SJCRH30 (cell line): ENCODE data around the gene SPARC. TPM values are rescaled to one million over a fixed set of nuclear protein-coding genes. Genes with fewer than 3 reads are reported as not detected.

ENCODE experiments used
- DNase-seq, 2 experiments: peaks; one replicate each; pipeline ENCODE4 v3.0.0-alpha.2; 2015 to 2020
- H3K27ac ChIP-seq: fragments of 250-450 bp; sonication (Bioruptor Pico); 2 replicates; pipeline ENCODE4 v1.5.1; 2020; ENCODE audit warnings: mild to moderate bottlenecking, moderate library complexity
- H3K27me3 ChIP-seq: fragments of 250-450 bp; sonication (Bioruptor Pico); 2 replicates; pipeline ENCODE4 v1.5.1; 2020; ENCODE audit warnings: mild to moderate bottlenecking, moderate library complexity
- H3K36me3 ChIP-seq: fragments of 250-450 bp; sonication (Bioruptor Pico); 2 replicates; pipeline ENCODE4 v1.5.1; 2020; ENCODE audit warnings: mild to moderate bottlenecking, moderate library complexity
- H3K4me1 ChIP-seq: fragments of 250-450 bp; sonication (Bioruptor Pico); 2 replicates; pipeline ENCODE4 v1.5.1; 2020; ENCODE audit warnings: mild to moderate bottlenecking, moderate library complexity
- H3K4me3 ChIP-seq: fragments of 250-450 bp; sonication (Bioruptor Pico); 2 replicates; pipeline ENCODE4 v1.5.1; 2020; ENCODE audit warnings: mild to moderate bottlenecking, moderate library complexity
- H3K9me3 ChIP-seq: fragments of 250-450 bp; sonication (Bioruptor Pico); replicated peaks from 2 replicates; pipeline ENCODE4 v1.5.1; 2020; ENCODE audit warnings: mild to moderate bottlenecking, moderate library complexity
- total RNA-seq: library from RNA; depleted of rRNA; stranded (reverse); fragments of >200 nt; shearing (Covaris generic); gene quantifications from 2 replicates; pipeline ENCODE4 v1.2.3, GENCODE V29; 2014

Gene SPARC
- total RNA-seq, 1 experiment from 2014 or later, result 1,265 TPM

GRCh38 chr5:151677776-151678545 lies 8.8 kb downstream of the SPARC start:
- peaks cover 72% of the 10 kb centered on the region for H3K36me3 ChIP-seq
- H3K9me3 ChIP-seq, result no peaks in the 10 kb centered on the region
- no peak overlapping the region for H3K4me3 ChIP-seq
- DNase-seq, result no peak
- H3K27ac ChIP-seq, result no peak overlapping the region
- H3K27me3 ChIP-seq, result no peaks in the 10 kb centered on the region
- peaks cover 29% of the 10 kb centered on the region for H3K4me1 ChIP-seq

DNA sequence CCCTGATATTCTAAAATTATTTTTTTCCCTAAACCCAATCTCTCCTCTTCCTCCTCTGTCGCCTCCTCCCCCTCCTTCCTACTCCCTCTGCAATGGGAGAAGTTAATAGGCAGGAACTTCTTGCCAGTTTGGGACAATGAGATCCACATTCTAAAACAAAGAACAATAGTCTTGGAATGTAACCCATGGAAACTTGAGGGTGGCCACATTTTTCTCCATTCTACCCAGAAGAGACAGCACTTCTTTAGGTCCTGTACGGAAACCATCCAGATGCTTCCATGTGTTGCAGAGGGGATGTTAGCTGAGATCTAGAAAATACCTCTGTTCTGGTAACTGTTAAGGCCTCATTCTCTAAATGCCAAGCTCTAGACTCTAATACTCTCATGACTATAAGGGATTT lies 10.0 kb downstream of the SPARC start:
- Histone ChIP-seq H3K9me3 (no peaks in the 10 kb centered on the region), H3K36me3 (peaks cover 76% of the 10 kb centered on the region), H3K4me1 (peaks cover 24% of the 10 kb centered on the region), H3K27me3 (no peaks in the 10 kb centered on the region), H3K27ac (no peak overlapping the region), H3K4me3 (no peak overlapping the region)
- DNase-seq, result no peak

DNA sequence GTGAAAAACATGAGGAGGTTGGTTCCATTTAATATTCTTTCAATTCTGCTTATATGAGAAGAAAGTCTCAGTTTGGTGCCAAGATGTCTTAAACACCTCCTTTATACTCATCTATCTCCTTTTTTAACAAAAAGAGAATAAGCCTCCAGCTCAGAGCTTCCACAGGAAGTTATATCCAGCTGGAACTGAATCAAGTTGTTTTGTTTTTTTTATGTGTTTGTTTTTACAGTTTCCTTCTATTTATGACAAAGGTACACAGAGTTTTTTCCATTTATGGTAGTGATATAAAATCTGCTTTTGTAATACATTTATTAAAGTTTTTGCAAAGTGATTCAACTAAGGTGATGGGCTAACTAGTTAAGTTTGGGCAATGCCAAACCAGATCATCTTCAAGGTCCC lies 10.4 kb downstream of the SPARC start:
- H3K4me1 ChIP-seq, result peaks cover 24% of the 10 kb centered on the region
- no peaks in the 10 kb centered on the region for H3K9me3 ChIP-seq
- H3K4me3 ChIP-seq, result no peak overlapping the region
- DNase-seq, result no peak
- no peak overlapping the region for H3K27ac ChIP-seq
- peaks cover 79% of the 10 kb centered on the region for H3K36me3 ChIP-seq
- no peaks in the 10 kb centered on the region for H3K27me3 ChIP-seq

DNA sequence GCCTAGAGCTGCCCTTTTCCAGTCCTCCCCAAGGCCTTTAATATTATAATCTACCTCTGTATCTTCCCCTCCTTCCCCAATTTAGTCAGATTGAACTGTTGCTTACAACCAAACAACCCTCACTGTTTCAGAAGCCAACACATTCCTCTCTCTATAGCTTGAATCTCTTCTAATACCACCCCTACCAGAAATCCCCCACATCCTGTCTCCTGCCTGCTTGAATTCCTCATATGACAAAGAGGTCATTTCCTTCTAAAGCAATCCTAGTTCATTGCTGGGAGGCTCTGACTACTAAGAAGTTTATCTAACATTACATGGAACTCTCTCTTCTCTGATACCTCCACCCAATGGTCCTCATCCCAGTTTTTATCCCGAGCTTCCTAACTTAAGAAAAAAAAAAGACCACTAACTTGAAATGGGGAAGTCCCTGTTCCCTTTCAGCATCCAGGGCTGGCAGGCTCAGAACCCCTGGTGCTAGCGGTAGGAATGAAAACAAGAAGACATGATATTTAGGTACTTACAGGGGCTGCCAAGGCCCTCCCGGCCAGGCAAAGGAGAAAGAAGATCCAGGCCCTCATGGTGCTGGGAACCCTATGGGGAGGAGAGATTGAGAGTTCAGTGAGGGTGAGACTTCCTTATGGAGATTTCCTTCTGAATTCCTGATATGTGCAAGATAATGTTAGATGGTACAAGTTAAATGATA lies 11.0 kb downstream of the SPARC start:
- H3K4me3 ChIP-seq, result no peak overlapping the region
- peaks cover 84% of the 10 kb centered on the region for H3K36me3 ChIP-seq
- DNase-seq, result peak in 1 of 2 experiments; percentile 31
- peaks cover 24% of the 10 kb centered on the region for H3K4me1 ChIP-seq
- no peaks in the 10 kb centered on the region for H3K9me3 ChIP-seq
- no peak overlapping the region for H3K27ac ChIP-seq
- H3K27me3 ChIP-seq, result no peaks in the 10 kb centered on the region

DNA sequence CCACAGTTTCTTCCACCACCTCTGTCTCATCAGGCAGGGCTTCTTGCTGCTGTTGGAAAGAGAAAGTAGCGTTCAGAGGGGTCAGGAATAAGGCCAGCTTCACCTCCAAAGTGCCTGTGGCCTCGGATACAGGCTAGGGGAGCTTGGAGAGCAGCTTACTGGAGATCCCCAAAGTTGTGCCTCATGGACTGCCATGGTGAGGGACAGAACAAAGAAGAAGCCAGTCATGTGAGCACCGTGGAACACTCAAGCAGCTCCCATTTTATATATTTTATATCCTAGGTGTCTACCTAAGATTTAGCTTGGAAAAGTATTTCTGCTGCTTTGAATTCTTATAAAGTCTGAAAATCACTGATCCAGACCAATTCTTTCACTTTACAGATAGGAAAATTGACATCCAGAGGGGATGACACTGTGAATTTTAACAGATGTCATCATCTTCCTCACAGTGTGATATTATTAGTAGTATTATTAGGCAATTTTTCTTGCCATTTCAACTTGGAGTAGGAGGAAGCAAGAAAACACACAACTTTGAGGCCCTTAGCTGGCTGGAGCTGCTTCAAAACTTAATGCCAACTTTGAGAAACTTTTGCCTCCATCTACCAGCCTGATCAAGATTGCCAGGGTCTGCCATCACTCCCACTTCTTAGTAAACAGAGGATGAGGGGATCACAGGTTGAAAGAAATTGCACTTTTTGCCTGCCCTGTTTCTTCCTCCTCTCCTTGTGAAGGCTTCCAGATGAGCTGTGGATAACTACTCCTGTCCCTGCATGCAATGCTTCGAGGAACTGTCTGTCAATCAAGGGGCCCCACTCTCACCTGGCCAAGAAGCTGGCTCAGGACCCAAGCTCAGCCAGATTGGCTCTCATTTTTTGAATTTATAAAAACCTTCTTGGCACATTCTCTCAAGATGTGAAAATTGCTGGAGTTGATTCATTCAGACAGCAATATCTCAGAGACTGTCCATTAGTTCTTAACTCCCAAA lies 11.8 kb downstream of the SPARC start:
- Histone ChIP-seq H3K27ac (no peak overlapping the region), H3K9me3 (no peaks in the 10 kb centered on the region), H3K4me1 (peaks cover 24% of the 10 kb centered on the region), H3K36me3 (peaks cover 86% of the 10 kb centered on the region), H3K4me3 (no peak overlapping the region), H3K27me3 (no peaks in the 10 kb centered on the region)
- no peak for DNase-seq

GRCh38 chr5:151673421-151673820 lies 13.3 kb downstream of the SPARC start:
- Histone ChIP-seq H3K4me3 (no peak overlapping the region), H3K36me3 (peaks cover 91% of the 10 kb centered on the region), H3K27me3 (no peaks in the 10 kb centered on the region), H3K4me1 (peaks cover 23% of the 10 kb centered on the region), H3K27ac (no peak overlapping the region), H3K9me3 (no peaks in the 10 kb centered on the region)
- DNase-seq, result no peak

DNA sequence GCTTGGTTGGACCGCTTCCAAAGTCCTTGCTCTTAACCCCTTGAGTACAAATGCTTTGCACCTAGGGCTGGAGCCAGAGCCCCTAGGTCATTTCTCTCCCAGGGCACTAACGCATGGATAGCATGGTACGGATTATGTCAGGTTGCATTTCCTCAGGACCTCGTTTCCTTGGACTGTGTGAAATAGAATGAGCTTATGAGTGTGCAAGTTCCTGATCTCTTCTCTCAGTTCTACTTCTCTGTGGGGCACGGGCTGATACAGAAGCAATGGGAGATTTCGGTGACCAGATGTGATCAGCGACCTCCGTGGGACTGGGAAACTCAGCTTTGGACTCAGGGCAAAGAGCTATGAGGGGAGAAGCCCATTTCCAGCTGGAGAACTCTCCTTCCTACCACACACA lies 14.2 kb downstream of the SPARC start:
- peaks cover 92% of the 10 kb centered on the region for H3K36me3 ChIP-seq
- no peaks in the 10 kb centered on the region for H3K27me3 ChIP-seq
- no peak overlapping the region for H3K4me3 ChIP-seq
- DNase-seq, result no peak
- no peaks in the 10 kb centered on the region for H3K9me3 ChIP-seq
- peaks cover 19% of the 10 kb centered on the region for H3K4me1 ChIP-seq
- H3K27ac ChIP-seq, result no peak overlapping the region

DNA sequence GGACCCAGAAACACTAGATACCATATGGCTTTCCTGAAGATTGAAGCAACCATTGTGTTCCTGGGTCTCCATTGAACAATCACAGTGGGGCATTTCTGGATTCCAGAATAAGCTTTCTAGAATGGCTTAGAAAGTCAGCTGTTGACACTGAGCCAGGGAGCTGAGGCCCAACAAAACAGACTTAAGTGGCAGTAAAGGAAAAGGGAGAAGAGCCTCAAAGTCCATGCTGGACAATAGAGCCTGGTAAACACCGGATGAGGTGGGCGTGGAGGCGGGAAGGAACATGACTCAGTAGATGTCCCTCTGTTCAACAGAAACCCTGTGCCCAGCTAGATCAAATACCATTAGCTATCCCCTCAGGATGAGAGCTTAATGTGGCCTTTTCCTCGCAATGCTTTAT lies 14.8 kb downstream of the SPARC start:
- H3K4me1 ChIP-seq, result peaks cover 14% of the 10 kb centered on the region
- H3K27me3 ChIP-seq, result no peaks in the 10 kb centered on the region
- no peak for DNase-seq
- no peak overlapping the region for H3K4me3 ChIP-seq
- H3K9me3 ChIP-seq, result no peaks in the 10 kb centered on the region
- H3K36me3 ChIP-seq, result peaks cover 93% of the 10 kb centered on the region
- H3K27ac ChIP-seq, result no peak overlapping the region

GRCh38 chr5:151670953-151671636 lies 15.6 kb downstream of the SPARC start:
- H3K4me3 ChIP-seq, result no peak overlapping the region
- no peaks in the 10 kb centered on the region for H3K27me3 ChIP-seq
- H3K4me1 ChIP-seq, result peaks cover 5% of the 10 kb centered on the region
- no peak overlapping the region for H3K27ac ChIP-seq
- peaks cover 93% of the 10 kb centered on the region for H3K36me3 ChIP-seq
- no peak for DNase-seq
- H3K9me3 ChIP-seq, result no peaks in the 10 kb centered on the region

DNA sequence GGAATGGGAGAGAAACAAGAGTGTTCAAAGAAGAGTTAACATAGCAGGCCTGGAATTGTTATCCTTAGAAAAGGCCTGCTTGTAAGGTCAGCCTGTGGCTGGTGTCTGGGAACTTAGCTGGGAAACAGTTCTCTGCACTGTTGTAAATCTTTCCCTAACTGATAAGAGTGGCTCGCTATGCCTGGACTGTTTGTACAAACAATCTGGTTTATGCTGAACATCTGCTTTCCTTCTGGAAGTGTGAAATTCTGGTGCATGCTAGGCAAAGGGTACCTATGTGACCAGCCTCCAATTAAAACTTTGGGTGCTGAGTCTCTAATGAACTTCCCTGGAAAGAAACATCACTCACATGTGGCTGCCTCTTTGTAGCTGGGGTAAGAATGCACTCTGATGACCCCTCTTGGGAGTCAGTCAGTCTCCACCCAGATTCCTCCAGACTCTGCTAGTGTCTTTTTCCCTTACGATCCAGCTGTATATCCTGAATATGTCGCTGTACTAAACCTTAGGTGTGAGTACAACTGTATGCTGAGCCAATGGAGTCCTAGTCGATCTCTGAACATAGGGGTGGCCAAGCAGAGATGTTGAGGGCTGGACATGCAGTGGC lies 16.5 kb downstream of the SPARC start:
- Histone ChIP-seq H3K9me3 (no peaks in the 10 kb centered on the region), H3K27ac (no peak overlapping the region), H3K36me3 (peaks cover 96% of the 10 kb centered on the region), H3K4me3 (no peak overlapping the region), H3K4me1 (no peaks in the 10 kb centered on the region; the same call in 1 of the 2 replicates), H3K27me3 (no peaks in the 10 kb centered on the region)
- no peak for DNase-seq

GRCh38 chr5:151667083-151667482 lies 19.6 kb downstream of the SPARC start:
- no peaks in the 10 kb centered on the region for H3K27me3 ChIP-seq
- no peaks in the 10 kb centered on the region for H3K9me3 ChIP-seq
- no peaks in the 10 kb centered on the region; the same call in 1 of the 2 replicates for H3K4me1 ChIP-seq
- peaks cover 93% of the 10 kb centered on the region for H3K36me3 ChIP-seq
- no peak for DNase-seq
- no peak overlapping the region for H3K4me3 ChIP-seq
- H3K27ac ChIP-seq, result no peak overlapping the region

- no peak for DNase-seq
- Histone ChIP-seq H3K27me3 (no peaks in the 10 kb centered on the region), H3K36me3 (peaks cover 85% of the 10 kb centered on the region), H3K4me3 (no peak overlapping the region), H3K9me3 (no peaks in the 10 kb centered on the region), H3K4me1 (no peaks in the 10 kb centered on the region), H3K27ac (no peak overlapping the region)
Observed at GRCh38 chr5:151665613-151666012, 21.1 kb downstream of the SPARC start.

DNA sequence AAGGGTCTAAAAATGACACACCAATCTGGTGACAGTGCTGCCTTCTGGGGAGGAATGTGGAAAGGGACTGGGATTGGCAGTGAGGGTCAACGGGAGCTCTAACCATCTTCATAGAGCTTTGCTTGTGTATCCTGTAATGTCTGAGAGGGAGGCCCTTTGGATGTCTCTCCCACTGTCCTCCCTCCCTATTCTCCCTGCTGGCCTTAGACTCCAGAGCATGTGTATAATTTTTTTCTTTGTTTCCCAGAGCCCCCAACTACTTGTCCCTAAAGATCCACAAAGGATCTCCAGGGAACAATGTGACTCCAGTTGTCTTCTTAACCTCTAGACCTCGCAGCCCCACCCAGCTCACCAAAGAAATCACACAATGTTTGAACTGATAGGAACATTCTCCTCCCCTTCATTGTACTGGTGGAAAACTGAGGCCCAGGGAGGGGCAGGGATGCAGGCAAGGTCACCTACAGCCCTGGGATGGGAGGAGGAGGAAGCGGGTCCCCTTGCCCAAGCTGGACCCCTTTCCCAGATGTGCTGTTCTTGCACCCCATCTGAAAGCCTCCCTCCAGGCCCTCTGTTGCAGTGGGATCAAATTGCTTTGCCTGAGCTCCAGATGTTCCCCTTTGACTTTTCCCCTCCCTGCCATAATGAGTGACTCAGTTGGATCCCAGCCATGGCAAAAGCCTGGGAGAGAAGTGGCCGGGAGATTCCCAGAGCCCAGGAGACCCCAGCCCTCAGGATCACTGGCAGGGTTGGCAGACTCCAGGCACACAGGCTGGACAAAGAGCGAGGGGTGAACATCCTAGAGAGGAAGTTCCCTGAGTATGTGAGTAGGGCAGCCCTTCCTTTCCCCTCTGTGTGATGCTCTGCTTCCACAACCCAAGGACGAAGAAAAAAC lies 21.8 kb downstream of the SPARC start:
- Histone ChIP-seq H3K27me3 (no peaks in the 10 kb centered on the region), H3K9me3 (no peaks in the 10 kb centered on the region), H3K4me1 (no peaks in the 10 kb centered on the region), H3K36me3 (peaks cover 78% of the 10 kb centered on the region), H3K4me3 (no peak overlapping the region), H3K27ac (no peak overlapping the region)
- no peak for DNase-seq
